GM21528 (cell line): ENCODE data around the gene LOXHD1.

ENCODE experiments used
- ATAC-seq: cut with Tn5 transposase; IDR thresholded peaks from one replicate; pipeline ENCODE4 v1.9.1; 2021; ENCODE audit warnings: mild to moderate bottlenecking, moderate library complexity; ENCODE audit not compliant: unreplicated experiment, low FRiP score

The LOXHD1 gene

DNA sequence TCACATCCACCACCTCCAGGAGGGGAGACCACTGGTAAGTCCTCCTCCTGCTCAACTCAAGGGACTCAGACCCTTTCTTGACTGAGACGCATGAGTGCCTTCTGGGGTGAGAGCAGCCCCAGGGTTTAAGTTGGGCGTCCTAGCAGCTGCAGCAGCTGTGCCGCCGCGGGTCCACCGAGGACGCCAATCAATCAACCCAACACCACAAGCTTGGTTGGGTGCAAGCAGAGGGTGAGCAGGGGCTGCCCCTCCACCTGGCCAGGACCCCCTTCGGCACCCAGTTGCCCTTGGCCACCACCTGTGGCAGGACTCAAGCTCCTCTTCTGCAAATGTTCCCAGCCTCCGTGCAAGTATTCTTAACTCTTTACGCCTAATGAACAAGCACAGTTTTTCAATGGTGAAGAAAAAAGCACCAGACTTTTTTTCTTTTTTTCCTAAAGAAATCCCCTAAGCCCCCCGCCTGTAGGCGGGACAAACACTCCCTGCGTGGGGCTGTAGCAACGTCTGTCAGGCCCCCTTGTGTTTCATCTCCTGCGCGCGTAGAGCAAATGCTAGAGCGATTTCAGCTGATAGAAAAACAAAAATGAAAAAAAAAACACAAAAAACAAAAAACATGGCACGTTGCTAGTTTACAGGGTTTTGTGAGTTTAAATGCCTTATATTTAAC, 197.1 kb downstream of the LOXHD1 start:
- ATAC-seq, result no peak

- no peak for ATAC-seq
Observed at GRCh38 chr18:46458472-46458871, 198.5 kb downstream of the LOXHD1 start.

GRCh38 chr18:46456691-46457090, 200.3 kb downstream of the LOXHD1 start:
- no peak for ATAC-seq

DNA sequence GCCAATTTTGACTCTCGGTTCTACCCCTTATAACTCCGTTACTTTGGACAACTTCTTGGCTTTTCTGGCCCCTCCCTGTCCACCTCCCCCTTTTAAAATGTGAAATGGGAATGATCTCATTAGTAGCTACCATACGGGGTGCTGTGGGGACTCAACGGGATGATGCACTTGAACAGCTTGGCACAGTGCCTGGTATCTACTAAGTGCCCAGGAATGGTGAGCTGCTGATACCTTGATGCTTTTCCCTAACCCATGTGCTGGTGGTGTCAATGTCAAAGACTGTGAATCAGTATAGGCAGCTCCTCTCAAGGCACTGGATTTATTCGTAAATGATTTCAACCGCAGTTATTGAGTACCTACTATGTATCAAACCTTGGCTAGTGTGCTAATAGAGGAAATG, 204.2 kb downstream of the LOXHD1 start:
- ATAC-seq, result no peak

GRCh38 chr18:46449499-46449898, 207.5 kb downstream of the LOXHD1 start:
- no peak for ATAC-seq

GRCh38 chr18:46449033-46449432, 208.0 kb downstream of the LOXHD1 start:
- no peak for ATAC-seq

DNA sequence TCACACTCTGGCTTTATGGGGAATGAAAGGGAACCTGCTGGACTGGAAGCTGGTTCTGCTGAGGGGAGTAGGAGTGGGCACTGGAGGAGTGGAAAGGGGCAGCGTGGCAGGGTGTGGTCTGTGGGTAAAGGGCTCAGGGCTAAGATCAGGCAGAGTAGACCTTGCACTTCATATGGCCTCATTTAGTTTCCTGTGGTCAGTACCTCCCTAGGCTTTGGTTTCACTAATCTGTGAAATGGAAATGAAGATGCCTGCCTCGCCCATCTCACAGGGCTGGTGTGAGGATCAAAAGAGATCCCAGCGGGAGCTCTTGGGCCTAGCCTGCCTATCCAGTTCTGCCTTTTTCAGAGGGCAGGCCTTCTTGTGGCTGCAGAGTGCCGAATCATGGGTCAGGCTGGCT, 208.7 kb downstream of the LOXHD1 start:
- no peak for ATAC-seq

DNA sequence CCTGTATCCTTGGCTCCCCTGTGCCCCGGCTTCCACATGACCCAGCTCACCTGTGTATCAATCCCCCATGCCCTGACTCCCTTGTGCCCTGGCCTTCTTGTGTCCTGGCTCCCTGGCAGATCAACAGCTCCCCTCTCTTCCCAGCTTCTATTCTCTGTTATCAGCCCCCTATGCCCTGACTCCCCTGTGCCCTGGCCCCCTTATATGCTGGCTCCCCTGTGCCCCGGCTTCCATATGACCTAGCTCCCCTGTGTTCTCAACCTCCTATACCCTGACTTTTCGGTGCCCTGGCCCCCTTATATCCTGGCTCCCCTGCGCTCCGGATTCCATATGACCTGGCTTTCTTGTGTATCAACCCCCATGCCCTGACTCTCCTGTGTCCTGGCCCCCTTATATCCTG, 209.2 kb downstream of the LOXHD1 start:
- ATAC-seq, result no peak

GRCh38 chr18:46447323-46447722, 209.7 kb downstream of the LOXHD1 start:
- ATAC-seq, result no peak

DNA sequence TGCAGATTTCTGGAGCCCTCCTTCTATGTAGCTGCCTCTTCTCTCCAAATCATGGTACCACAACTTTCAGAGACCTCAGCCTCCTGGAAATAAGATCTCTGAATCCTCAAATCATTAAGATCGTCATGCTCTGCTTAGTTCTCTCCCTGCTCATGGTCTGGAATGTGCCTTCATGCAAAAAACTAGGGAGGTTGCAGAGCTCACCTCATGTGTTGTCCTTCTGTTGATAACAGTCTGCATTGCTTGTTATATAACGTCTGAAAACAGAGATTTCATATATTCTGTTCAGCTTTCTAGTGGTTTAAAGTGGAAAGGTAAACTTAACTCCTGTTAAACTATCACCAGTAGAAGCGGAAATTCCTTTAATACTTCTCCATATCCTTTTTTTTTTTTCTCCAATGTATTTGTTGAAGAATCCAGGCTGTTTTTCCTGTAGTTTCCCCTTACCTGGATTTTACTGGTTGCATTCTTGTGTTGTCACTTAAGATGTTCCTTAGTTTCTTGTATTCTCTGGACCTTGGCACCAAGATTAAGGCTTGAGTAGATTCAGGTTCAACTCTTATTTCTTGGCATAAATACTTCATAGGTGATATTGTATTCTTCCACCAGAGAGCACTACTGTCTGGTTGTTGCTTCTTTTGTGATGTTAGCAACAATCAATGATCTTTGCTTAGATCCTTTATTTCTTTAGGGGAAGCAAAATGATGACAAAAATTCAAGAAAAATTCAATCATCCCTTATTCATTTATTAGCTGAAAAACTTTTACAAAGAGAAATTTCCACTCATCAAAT, 211.3 kb downstream of the LOXHD1 start:
- no peak for ATAC-seq

GRCh38 chr18:46439037-46439436, 218.0 kb downstream of the LOXHD1 start:
- no peak for ATAC-seq

DNA sequence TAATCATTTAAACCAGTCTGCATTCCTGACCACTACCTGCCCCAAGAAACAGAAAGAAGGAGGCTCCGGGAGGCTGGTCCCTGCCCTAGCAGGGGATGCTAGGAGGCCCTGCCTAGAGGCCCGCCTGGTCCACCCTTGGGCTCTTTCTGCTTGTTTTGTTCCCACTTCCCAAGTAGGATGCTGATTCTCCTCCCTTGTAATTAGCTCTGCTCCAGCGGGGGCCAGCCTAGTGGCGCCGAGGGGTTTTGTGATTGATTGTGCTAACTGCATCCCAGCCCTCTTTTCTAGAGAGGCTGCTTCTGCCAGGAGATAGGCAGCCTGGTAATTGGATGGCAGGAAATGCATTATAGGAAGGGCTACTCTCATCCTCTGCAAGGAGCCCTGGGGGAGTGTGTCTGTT, 220.0 kb downstream of the LOXHD1 start:
- no peak for ATAC-seq

GRCh38 chr18:46436621-46437020, 220.4 kb downstream of the LOXHD1 start:
- ATAC-seq, result no peak

- ATAC-seq, result no peak
Observed at GRCh38 chr18:46435031-46435430, 222.0 kb downstream of the LOXHD1 start.

- ATAC-seq, result no peak
Observed at GRCh38 chr18:46434629-46435028, 222.4 kb downstream of the LOXHD1 start.

DNA sequence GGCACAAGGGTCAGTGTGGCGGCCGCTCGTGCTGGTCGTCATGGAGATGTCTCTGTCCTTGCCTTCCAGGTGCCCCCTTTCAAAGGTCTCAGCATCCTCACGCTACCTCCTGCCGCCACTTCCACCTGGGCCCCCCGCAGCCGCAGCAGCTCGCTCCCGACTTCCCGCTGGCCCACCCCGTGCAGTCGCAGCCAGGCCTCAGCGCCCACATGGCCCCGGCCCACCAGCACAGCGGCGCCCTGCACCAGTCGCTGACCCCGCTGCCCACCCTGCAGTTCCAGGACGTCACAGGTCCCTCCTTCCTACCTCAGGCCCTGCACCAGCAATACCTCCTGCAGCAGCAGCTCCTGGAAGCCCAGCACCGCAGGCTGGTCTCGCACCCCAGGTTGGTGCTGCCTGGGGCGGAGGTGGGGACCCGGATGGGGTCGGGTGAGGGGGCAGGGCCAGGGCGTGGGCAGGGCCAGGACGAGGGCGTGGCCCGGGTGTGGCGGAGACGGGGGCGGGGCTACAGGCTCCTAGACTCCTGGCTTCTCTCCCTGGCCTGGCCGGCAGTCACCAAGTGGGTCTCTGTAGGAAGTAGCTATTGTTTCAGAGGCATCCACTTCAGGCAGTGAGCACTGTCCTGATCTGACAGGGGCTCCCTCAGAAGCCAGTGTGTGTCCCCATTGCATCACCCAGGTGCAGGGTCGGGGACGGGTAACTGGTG, 223.7 kb downstream of the LOXHD1 start:
- ATAC-seq, result no peak

DNA sequence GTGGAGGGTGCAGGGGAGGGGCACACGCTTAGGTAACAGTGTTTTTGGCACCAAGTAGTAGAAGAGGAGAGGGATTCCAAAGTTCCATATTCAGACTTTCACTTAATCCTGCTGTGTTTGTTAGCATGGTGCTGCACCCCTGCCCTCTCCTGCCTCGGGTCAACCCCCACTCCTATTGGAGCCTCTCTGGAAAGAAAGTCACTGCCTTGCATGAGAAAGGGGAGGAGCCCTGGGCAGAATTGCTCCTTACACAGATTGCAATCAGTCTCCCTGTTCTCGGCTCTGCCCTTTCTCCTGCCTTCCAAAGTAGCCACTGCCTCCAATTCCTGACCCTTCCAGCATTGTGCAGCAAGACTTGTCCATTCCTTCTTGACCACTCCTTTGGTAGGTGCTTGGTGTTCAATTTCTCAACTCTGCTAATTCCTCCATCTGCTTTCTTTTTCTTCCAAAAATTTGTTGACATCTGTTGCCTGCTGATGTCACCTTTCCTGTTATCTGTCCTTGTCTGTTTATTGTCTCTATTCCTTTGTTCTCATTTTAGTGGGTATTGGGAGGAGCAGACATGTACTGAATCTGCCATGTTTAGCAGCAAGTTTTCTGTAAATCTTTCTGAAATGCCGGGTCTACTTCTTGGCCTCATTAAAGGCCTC, 225.4 kb downstream of the LOXHD1 start:
- no peak for ATAC-seq

- no peak for ATAC-seq
Observed at GRCh38 chr18:46429649-46430224, 227.3 kb downstream of the LOXHD1 start.

DNA sequence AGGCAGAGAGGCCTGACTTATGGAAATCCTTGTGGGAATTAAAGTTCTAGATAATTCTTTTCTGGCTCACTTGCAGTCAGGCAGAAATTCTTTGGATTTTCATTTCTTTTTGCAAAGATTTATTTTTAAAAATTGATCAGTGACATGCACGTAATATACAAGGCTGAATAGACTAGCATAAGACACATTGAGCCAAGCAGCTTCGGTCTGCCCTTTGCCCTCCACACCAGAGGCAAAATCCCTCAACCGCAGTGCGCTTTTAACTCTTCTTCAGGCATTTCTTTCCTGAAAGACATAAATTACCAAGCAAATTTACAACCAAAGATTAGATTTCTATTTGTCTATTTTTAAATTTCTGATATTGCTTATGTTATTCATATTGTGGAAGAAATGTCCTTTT, 227.9 kb downstream of the LOXHD1 start:
- no peak for ATAC-seq

- ATAC-seq, result no peak
Observed at GRCh38 chr18:46428368-46428767, 228.7 kb downstream of the LOXHD1 start.
